ENCODE data around the gene GAS7.
"Not testable (repeated sequence)": the region's sequence is repeated elsewhere in the genome, so short reads cannot be mapped to it uniquely, and the experiment has no call there.

GAS7 gene

DNA sequence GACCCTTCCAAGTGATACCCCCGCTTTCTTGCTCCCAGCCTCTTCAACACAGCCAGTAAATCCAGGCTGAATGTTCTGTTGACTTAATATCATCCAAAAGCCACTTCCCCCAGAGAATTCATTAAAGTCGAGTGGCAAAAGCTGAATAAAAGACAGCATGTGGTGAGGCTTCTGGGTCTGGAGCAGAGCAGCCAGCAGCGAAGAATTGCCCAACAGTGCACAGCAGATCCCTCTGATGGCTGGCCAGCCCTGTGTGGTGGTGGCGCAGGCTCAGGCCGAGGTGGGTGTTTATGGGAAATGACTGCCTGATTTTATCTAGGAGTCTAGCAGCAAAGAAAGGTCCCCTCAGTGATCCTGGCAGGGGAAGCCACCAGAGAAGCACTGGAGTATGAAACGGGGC is 263.0 kb downstream of the GAS7 start:
- no peak for FAIRE-seq

- FAIRE-seq, result no peak
These were observed 264.1 kb downstream of the GAS7 start for GRCh38 chr17:9934331-9934730.

GRCh38 chr17:9932491-9932890 is 265.9 kb downstream of the GAS7 start:
- no peak for FAIRE-seq

- no peak for FAIRE-seq
These were observed 267.2 kb downstream of the GAS7 start for GRCh38 chr17:9931144-9931741.

DNA sequence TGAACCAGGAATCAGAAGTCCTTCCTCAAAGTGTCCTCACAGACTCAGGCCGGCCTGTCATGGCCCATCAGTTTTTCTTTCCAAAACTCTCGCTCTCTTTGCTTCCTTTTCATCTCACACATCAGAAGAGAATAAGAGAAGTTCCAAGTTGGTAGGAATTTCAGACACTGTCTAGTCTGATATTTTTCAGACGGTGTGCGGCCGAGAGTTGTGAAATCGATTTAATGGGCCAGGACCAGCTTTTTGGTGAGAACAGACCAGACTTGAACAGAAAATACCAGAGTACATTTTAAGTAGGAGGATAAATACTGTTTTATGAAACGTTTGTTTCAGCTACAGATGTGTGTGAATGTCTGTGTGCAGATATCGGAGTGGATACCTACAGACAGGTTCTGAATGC is 268.5 kb downstream of the GAS7 start:
- no peak for FAIRE-seq

DNA sequence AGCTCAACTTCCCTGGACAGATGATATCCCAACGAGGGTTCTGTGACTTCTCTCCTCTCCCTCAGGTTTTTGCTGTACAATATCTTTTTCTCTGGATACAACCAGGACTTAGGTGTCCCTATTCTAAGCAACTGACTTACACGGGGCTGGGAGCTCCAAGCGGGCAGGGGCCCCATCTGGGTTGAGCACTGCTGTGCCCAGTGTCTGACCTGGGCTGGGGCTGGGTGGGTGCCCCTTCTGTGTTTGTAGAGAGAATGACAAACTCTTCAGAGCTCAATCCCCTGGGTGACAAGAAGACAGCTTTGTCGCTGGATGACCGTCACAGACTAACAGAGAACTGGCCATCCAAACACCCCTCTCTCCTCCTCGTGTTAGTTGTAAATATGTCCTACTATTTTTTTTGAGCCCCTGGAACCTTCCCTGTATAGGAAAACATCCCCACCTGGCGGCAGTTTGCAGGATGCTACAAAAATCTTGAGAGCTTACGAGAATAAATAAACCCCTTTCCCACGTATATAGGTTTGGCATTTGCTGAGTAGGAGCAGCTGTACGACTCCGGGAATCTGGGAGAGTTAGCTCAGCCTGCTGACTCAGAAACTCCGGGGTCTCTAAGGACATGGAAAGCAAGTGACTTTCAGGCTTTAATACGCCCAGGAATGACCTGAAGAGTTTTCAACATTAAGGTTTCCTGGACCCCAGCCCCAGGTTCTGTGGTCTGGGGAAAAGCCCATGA is 269.6 kb downstream of the GAS7 start:
- no peak for FAIRE-seq

DNA sequence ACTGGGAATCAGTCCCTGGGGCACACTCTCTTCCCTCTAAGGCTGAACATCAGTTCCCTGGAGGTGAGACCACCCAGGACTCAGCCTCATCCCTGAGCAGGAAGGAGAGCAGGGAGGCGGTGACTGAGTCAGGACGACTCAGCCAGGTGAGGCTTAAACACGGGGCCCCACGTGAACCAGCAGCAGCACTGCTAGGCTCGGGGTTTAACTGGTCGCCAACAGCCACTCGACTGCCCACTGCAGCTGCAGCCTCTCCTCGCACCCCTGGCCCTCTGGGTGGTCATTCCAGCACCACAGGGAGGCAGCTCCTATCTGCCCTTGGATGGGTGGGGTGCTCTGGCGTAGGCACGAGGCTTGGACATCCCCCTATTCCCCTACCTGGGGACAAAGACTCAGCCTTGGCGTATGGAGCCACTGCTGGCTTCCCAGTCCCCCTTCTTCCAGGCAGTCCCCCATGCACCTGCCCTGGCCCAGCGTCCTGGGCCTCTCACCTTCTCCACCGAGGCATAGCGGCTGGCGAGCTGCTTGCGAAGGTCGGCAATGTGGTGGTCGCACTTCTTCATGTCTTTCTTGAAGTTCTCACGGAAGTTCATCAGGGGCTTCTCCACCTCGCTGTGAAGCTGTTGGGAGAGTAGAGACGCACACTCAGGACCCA is 272.1 kb downstream of the GAS7 start:
- FAIRE-seq, result no peak

GRCh38 chr17:9925457-9925856 is 272.9 kb downstream of the GAS7 start:
- no peak for FAIRE-seq

GRCh38 chr17:9924735-9925191 is 273.6 kb downstream of the GAS7 start:
- peak; percentile 68 for FAIRE-seq

GRCh38 chr17:9922012-9922848 is 276.2 kb downstream of the GAS7 start:
- no peak for FAIRE-seq

DNA sequence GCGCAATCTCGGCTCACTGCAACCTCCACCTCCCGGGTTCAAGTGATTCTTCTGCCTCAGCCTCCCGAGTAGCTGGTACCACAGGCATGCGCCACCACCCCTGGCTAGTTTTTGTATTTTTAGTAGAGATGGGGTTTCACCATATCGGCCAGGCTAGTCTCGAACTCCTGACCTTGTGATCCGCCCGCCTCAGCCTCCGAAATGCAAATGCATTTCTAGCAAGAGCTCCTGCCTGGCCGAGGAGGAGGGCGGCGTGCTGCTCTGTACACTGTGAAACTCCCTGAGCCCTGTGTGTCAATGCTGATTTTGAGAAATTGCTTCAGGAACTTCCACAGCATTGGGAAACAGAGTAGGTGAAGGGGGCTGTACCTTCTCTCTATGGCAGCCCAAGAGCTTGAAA is 277.2 kb downstream of the GAS7 start:
- FAIRE-seq, result not testable (repeated sequence)

DNA sequence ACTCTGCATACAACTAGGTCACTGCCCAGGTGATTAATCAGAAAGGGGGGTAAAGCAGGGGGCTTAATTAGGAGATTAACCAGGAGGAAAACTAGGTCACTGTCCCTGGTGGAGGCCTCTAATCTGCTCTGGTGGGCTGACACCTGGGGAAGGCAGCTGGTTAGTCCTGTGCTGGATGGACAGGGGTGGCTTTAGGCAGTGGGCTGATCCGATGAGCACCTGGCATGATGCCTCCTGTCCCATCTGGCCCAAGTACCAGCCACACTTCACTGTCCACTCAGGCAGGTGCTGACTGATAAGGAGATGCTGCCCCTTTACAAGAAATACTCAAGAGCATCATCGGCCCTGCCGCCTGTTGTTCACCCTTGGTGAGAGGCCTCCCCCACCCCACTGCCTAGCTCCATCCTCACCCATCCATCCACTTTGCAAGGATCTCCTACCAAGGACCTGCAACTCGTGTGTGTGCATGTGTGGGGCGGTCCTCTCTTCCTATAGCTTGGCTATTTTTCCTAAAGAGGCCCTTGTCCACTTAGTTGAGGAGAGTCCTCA is 279.5 kb downstream of the GAS7 start:
- FAIRE-seq, result no peak

- no peak for FAIRE-seq
These were observed 280.1 kb downstream of the GAS7 start for GRCh38 chr17:9918352-9918751.

- no peak for FAIRE-seq
These were observed 280.6 kb downstream of the GAS7 start for GRCh38 chr17:9917801-9918200.

DNA sequence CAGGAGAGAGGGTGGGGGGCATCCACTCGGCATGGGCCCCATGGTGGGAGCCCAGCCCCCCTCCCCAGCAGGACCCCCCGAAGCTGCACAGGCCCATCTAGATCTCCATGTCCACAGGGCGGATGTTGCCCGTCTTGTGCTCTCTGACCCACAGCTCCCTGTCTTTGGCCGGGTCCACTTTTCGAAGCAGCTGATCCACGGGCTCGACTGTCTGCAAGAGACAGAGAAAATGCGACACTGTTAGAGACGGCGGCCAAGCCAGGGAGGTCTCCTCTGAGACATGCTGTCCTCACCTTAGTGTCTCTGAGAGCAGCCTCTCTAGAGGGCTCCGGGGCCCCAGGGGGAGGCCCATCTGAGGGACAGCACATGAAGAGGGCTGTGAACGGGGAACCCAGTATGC is 281.3 kb downstream of the GAS7 start:
- no peak for FAIRE-seq

DNA sequence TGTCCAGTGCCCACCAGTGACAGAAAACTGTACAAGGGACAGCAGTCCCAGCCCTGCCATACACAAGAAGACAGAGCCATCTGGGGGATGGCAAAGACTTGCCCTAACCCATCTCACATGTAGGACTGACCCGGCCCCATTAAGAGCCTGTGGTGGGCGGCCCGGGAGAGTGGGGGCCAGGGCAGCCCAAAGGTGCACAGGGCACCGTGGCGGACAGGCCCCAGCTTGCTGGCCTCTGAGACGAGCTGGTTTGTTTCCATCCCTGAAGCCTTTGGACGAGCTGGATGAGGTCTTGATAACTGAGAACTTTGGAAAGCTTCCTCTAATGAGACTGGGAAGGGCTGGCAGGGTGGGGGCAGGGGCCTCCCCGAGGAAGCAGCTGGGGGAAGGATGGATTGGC is 282.3 kb downstream of the GAS7 start:
- FAIRE-seq, result no peak

- no peak for FAIRE-seq
These were observed 284.9 kb downstream of the GAS7 start for GRCh38 chr17:9913476-9913875.

DNA sequence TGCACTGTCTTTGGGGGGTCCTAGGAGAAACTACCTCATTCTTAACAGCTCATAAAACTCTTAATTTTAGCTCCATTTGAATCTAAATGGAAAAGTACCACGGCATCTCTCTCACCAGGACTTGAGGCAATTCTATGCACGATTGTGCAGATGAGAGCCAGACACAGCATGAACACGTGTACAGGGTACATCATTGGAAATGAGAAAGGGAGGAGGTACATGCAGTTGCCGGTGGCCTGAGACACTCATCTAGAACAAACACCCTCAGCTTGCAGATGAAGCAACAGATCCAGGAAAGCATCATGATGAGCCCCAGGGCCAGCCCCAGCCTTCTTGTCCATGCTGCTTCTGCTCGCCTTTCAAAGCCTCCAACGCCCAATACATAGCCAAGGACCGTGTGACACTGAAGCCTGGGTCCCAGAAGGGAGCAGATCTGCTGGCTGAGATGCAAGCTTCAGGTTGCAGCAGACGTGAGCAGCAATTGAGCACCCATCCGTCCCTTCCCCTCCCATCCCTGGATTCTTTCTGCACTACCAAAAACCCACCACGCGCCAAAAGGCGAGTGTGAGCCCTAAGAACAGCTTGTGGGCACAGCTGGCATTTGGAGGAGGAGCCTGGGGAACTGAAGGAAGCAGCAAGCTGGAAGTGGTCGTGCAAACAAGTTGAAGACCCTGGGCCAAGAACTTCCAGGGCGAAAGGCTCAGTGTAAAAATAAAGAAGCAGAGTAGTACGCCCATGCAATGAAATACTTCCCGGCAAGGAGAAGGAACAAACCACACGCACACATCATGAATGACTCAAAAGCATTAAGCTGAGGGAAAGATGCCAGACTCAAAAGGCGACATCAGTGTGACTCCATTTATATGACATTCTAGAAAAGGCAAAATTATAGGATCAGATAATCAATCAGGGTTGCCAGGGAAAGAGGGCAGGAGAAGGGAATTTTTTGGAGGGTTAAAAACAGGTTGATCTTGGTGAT is 286.0 kb downstream of the GAS7 start:
- no peak for FAIRE-seq

- no peak for FAIRE-seq
These were observed 287.3 kb downstream of the GAS7 start for GRCh38 chr17:9911089-9911488.

- FAIRE-seq, result no peak
These were observed 289.8 kb downstream of the GAS7 start for GRCh38 chr17:9908649-9909042.

DNA sequence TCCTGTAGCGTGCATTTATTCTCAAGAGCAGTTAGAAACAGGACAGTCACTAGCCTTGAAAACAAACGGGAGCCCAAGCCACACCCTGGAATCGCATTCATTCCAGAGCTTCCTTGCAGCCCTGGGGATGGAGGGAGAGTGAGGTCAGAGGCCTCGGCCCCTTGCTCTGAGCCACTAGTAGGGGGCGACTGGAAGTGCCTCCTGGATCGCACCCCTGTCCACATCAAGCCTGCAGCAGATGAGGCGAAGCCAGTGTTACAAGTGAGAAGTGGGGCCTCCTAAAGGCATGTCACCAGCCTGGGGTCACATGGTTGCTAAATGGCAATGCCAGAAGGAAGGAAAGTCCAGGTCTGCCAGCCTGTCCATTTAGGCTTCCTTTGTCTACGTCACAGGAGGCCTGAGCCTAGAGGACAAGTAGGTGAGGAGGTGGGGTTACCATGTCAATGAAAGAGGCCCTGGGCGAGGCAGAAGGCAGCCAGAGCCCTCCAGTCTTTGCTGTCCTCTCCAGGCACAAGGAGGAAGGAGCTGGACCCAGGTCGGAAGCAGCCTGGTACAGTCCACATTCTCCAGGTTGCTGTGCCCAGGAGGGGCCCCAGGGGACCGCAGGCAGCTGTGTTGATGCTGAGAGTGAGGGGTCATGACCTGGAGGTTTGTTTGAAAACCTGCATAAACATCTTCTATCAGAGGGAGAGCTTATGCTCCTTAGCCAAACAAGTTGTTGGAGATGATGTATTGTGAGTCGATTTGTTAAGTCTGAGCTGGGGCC is 290.3 kb downstream of the GAS7 start:
- no peak for FAIRE-seq

All from endometrium (tissue), 2 donors.